Uterus (tissue), 4 donors: Measurements from ENCODE around the gene PEX3. TPM values are rescaled to one million over a fixed set of nuclear protein-coding genes. Genes with fewer than 3 reads are reported as not detected.

Experiments used
- DNase-seq, 2 donors: peaks; one replicate each; pipeline ENCODE4 v3.0.0-alpha.2; 2019 to 2020
- H3K27ac ChIP-seq, 2 donors: fragments of 200-600 bp; sonication (generic); 1 replicate in 1 of 2; 2 replicates in 1 of 2; pipeline ENCODE4 v1.5.1; 2016 to 2018
- H3K27me3 ChIP-seq, 2 donors: fragments of 200-600 bp; sonication (generic); one replicate each; pipeline ENCODE4 v1.5.1; 2018 to 2019; ENCODE audit warnings: control low read depth in 1 of 2
- H3K36me3 ChIP-seq, 2 donors: fragments of 200-600 bp; sonication (generic); one replicate each; pipeline ENCODE4 v1.5.1; 2019; ENCODE audit warnings: control low read depth in 1 of 2
- H3K4me1 ChIP-seq, 2 donors: fragments of 200-600 bp; sonication (generic); one replicate each; pipeline ENCODE4 v1.5.1; 2018 to 2019; ENCODE audit warnings: control low read depth in 1 of 2
- H3K4me3 ChIP-seq, 2 donors: fragments of 200-600 bp; sonication (generic); 1 replicate in 1 of 2; 2 replicates in 1 of 2; pipeline ENCODE4 v1.5.1; 2018 to 2019; ENCODE audit warnings: mild to moderate bottlenecking in 1 of 2
- H3K9me3 ChIP-seq, 2 donors: fragments of 200-600 bp; sonication (generic); one replicate each; pipeline ENCODE4 v1.5.1; 2019; ENCODE audit warnings: control low read depth in 1 of 2
- POLR2A ChIP-seq, 2 donors: fragments of 450-650 bp; IDR thresholded peaks; one replicate each; pipeline ENCODE4 v1.6.1; 2016; ENCODE audit warnings: antibody characterized with exemption in 2 of 2, mild to moderate bottlenecking in 1 of 2, moderate library complexity in 1 of 2
- intact Hi-C: fragments of 100-400 bp; cut with DNase I; formaldehyde crosslinking; loops from one replicate; pipeline ENCODE4 v1.15.1; 2023; ENCODE audit warnings: low total_unique reads
- total RNA-seq, 4 donors: library from RNA; depleted of rRNA in 3 of 4; stranded (reverse); fragments of >200 nt in 3 of 4; gene quantifications; one replicate each; pipeline versions ENCODE4 v1.1.0 to v1.2.4, GENCODE V29; 2014 to 2023
- TF ChIP-seq, protein P1 (sequence below), 4 experiments: fragments of 200-600 bp in 2 of 4; fragments of 450-650 bp in 2 of 4; sonication (generic) in 2 of 4; IDR thresholded peaks; one replicate each; pipeline ENCODE4 v1.5.1; 2016 to 2019; ENCODE audit warnings: antibody characterized with exemption in 4 of 4, mild to moderate bottlenecking in 2 of 4, moderate library complexity in 1 of 4
- donor health status: DM: yes; HTN: yes; CAD: no.

The PEX3 gene
- total RNA-seq, 4 donors from 2014 or later = 4.1 to 29.7 (median 19.7) TPM

DNA sequence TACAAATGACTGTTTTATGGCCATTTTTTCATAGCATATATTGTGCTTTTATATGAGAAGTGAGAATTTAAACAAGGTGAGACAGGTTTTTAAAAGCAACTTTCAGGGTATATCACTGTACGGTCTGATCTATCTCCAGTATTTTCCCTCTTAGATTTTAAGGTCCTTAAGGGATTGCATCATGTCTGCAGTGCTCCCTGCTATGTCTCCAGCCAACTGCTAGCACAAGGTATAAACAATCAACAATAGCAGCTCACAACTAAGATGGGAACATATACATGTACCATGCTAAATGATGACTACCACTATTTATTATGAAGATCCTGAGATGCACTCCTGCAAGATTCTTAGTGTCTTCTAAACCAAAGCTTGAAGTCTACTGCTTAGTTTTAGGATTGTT is 53.8 kb downstream of the PEX3 start:
- no peaks in the 10 kb centered on the region for H3K36me3 ChIP-seq
- TF ChIP-seq, protein P1, sequence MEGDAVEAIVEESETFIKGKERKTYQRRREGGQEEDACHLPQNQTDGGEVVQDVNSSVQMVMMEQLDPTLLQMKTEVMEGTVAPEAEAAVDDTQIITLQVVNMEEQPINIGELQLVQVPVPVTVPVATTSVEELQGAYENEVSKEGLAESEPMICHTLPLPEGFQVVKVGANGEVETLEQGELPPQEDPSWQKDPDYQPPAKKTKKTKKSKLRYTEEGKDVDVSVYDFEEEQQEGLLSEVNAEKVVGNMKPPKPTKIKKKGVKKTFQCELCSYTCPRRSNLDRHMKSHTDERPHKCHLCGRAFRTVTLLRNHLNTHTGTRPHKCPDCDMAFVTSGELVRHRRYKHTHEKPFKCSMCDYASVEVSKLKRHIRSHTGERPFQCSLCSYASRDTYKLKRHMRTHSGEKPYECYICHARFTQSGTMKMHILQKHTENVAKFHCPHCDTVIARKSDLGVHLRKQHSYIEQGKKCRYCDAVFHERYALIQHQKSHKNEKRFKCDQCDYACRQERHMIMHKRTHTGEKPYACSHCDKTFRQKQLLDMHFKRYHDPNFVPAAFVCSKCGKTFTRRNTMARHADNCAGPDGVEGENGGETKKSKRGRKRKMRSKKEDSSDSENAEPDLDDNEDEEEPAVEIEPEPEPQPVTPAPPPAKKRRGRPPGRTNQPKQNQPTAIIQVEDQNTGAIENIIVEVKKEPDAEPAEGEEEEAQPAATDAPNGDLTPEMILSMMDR (IDR thresholded peaks at IDR 0.05) = no peak
- no peak for TF ChIP-seq POLR2A (IDR thresholded peaks at IDR 0.05)

DNA sequence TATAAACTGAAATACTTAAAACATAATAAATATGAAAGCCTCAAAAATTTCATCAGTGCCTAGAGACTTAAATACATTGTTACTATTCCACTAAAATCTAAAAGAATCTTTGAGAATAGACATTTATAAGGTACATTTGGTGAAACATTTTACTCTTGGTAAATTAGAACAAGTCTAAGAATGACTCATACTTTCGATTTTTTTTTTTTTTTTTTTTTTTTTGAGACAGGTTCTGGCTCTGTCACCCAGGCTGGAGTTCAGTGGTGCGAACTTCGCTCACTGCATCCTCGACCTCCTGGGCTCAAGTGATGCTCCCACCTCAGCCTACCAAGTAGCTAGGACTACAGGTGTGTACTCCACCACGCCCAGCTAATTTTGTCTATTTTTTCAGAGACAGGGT is 54.5 kb downstream of the PEX3 start:
- H3K27ac ChIP-seq = no peak overlapping the region
- H3K4me3 ChIP-seq = no peak overlapping the region
- no peaks in the 10 kb centered on the region for H3K4me1 ChIP-seq
- intact Hi-C loops = no loop called here
- H3K36me3 ChIP-seq = no peaks in the 10 kb centered on the region
- no peaks in the 10 kb centered on the region for H3K27me3 ChIP-seq
- no peak for DNase-seq
- TF ChIP-seq, protein P1 (IDR thresholded peaks at IDR 0.05) = no peak
- TF ChIP-seq POLR2A (IDR thresholded peaks at IDR 0.05) = no peak
- H3K9me3 ChIP-seq = no peaks in the 10 kb centered on the region

More for the DNA sequence above, 53.8 kb downstream of the PEX3 start:
- no peak overlapping the region for H3K27ac ChIP-seq
- no peaks in the 10 kb centered on the region for H3K9me3 ChIP-seq
- H3K4me1 ChIP-seq = no peaks in the 10 kb centered on the region
- intact Hi-C loops = no loop called here
- no peak for DNase-seq
- H3K4me3 ChIP-seq = no peak overlapping the region
- no peaks in the 10 kb centered on the region for H3K27me3 ChIP-seq

DNA sequence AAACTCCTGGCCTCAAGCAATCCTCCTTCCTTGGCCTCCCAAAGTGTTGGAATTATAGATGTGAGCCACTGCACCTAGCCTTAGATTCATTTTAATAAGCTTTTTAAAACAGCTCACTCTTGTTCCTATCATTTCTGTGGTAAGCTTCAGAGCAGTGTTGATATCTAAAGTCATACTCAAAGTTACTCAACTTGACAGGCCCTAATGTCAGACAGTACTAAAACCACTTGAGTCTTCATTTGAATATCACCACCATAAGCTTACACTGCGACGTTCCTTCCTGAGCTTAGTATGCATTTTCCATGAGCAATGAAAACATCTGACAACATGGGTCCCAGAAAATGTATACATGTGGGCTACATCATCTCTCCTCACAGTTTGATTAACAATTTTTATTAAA is 54.9 kb downstream of the PEX3 start:
- Histone ChIP-seq H3K4me3 (no peak overlapping the region), H3K9me3 (no peaks in the 10 kb centered on the region), H3K27ac (no peak overlapping the region), H3K27me3 (no peaks in the 10 kb centered on the region), H3K36me3 (no peaks in the 10 kb centered on the region), H3K4me1 (no peaks in the 10 kb centered on the region)
- no peak for DNase-seq
- intact Hi-C loops = no loop called here
- TF ChIP-seq, protein P1 (IDR thresholded peaks at IDR 0.05) = no peak
- no peak for TF ChIP-seq POLR2A (IDR thresholded peaks at IDR 0.05)

DNA sequence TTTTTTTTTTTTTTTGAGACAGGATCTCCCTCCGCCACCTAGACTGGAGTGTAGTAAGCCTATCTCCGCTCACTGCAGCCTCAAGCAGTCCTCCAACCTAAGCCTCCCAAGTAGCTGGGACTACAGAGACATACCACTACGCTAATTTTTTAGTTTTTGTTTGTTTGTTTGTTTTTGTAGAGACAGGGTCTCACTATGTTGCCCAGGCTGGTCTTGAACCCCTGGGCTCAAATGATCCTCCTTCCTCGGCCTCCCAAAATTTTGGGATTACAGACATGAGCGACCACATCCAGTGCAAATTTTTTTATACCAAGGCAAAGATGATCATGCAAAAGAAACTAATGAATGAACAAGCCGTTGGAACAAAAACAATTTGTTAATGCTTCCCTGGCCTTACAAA is 55.6 kb downstream of the PEX3 start:
- DNase-seq = no peak
- no peaks in the 10 kb centered on the region for H3K36me3 ChIP-seq
- H3K4me1 ChIP-seq = no peaks in the 10 kb centered on the region
- no peak overlapping the region for H3K27ac ChIP-seq
- no peaks in the 10 kb centered on the region for H3K27me3 ChIP-seq
- TF ChIP-seq POLR2A (IDR thresholded peaks at IDR 0.05) = no peak
- TF ChIP-seq, protein P1 (IDR thresholded peaks at IDR 0.05) = no peak
- no peaks in the 10 kb centered on the region for H3K9me3 ChIP-seq
- H3K4me3 ChIP-seq = no peak overlapping the region
- intact Hi-C loops = no loop called here

DNA sequence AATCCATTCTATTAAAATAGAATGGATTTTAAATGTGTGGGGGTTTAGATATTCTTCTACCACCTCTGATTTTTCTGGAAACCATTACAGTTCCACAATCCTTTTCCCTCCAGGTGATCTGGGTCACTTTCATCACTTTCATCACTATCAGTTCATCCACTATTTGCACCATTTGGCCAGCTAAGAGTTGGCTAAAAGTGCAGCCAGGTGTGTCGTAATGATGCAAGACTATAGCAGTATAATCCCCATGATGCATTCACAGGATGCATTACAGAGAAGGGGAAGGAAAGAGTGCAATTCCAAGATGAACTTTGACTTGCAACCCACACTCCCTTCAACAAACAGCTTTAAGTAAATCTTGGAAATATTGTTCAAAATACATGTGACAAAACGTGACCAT is 56.0 kb downstream of the PEX3 start:
- TF ChIP-seq, protein P1 (IDR thresholded peaks at IDR 0.05) = no peak
- Histone ChIP-seq H3K27ac (no peak overlapping the region), H3K4me3 (no peak overlapping the region), H3K27me3 (no peaks in the 10 kb centered on the region), H3K4me1 (no peaks in the 10 kb centered on the region), H3K9me3 (no peaks in the 10 kb centered on the region), H3K36me3 (no peaks in the 10 kb centered on the region)
- no peak for DNase-seq
- intact Hi-C loops = no loop called here
